Neural progenitor cell (in vitro differentiated cells): Measurements from ENCODE around the gene ZNF560.

Source experiments
- EZH2phosphoT487 ChIP-seq: fragments of 200-600 bp; sonication (generic); IDR thresholded peaks from 2 replicates; pipeline ENCODE4 v1.6.1; 2017; ENCODE audit warnings: antibody characterized with exemption
- TF ChIP-seq, protein P1 (sequence below): fragments of 200-600 bp; sonication (generic); IDR thresholded peaks from 2 replicates; pipeline ENCODE4 v1.5.1; 2017; ENCODE audit warnings: antibody characterized with exemption, mild to moderate bottlenecking

DNA sequence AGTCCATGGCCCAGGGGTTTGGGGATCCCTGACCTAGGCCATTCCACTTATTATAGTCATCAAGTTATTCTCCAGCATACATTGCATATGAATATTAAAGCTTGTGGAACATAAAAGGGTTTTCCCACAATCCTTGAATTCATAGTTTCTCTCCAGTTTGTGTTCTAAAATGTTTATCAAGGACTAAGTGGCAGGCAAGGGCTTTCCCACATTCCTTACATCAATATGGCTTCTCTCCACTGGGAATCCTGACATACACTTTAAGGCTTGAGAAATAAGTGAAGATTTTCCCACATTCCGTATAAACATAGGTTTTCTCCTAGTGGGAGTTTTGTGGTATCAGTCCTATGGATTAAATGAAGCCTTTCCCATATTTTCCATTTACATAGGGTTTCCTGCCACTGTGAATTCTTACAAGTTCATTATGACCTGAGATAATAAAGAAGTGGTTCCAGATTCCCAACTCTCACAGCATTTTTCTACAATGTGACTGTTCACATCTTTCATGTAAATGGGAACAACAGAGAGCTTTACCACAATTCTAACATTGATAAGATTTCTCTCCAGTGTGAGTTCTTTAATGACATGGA, 25.6 kb upstream of the ZNF560 start:
- TF ChIP-seq, protein P1, sequence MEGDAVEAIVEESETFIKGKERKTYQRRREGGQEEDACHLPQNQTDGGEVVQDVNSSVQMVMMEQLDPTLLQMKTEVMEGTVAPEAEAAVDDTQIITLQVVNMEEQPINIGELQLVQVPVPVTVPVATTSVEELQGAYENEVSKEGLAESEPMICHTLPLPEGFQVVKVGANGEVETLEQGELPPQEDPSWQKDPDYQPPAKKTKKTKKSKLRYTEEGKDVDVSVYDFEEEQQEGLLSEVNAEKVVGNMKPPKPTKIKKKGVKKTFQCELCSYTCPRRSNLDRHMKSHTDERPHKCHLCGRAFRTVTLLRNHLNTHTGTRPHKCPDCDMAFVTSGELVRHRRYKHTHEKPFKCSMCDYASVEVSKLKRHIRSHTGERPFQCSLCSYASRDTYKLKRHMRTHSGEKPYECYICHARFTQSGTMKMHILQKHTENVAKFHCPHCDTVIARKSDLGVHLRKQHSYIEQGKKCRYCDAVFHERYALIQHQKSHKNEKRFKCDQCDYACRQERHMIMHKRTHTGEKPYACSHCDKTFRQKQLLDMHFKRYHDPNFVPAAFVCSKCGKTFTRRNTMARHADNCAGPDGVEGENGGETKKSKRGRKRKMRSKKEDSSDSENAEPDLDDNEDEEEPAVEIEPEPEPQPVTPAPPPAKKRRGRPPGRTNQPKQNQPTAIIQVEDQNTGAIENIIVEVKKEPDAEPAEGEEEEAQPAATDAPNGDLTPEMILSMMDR, result no peak
- TF ChIP-seq EZH2phosphoT487, result no peak
